ENCODE results near the gene UGT2A1.

Gene UGT2A1

GRCh38 chr4:69584135-69584534 is 68.9 kb downstream of the UGT2A1 start:
- DNase-seq, result no peak

DNA sequence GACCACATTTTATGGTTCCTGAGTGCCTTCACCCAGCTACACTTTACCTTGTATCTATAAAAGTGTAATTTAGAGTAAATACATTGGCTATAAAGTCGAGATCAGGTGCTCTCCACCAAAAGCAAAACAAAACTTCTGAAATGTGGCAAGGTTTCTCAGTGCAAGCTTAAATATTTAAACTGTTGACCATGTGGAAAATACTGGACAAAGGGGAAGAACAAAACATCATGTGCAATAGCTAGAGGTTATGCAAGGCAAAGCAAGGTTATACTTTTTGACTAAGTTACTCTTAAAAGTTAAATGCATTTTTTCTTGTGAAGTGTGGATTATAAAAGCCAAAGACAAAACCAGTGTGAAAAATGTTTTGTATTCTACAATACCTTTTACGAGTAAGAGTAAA is 69.5 kb downstream of the UGT2A1 start:
- DNase-seq, result no peak

GRCh38 chr4:69577245-69577644 is 75.8 kb downstream of the UGT2A1 start:
- no peak for DNase-seq

GRCh38 chr4:69576251-69576877 is 76.7 kb downstream of the UGT2A1 start:
- DNase-seq, result no peak

- DNase-seq, result no peak
These were observed 84.3 kb downstream of the UGT2A1 start for GRCh38 chr4:69568787-69569186.

GRCh38 chr4:69563424-69563823 is 89.6 kb downstream of the UGT2A1 start:
- DNase-seq, result no peak

- DNase-seq, result no peak
These were observed 103.4 kb downstream of the UGT2A1 start for GRCh38 chr4:69549651-69550050.

DNA sequence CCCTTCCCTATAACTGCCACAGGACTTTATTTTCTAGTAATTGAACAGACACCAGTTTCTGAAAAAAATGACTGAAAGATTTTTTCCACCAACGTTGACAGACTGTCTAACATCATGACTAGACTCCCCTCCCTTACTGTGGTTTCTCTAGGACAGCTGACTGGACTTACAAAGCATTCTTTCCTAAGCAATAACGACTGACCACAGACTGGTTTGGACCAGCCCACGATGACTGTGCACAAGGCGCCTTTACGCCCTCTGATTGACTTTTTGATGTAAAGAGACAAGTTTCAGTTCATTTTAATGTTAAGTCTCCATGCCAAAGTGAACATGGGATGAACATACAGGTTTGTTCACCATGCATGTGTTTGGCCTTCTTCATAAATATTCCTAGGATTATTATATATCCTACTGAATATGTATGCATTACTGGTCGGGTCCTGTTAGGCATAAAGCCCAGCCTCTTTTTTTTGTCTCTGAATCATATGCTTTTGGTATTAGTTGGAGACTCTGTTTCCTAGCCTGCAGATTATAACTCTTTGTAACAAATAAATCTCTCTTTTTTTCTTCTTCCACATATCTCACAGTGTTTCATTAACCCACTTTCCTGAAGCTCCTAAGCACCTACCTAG is 106.8 kb downstream of the UGT2A1 start:
- DNase-seq, result no peak
